Stimulated activated CD8-positive, alpha-beta memory T cell treated with anti-CD3 and anti-CD28 coated beads, Interleukin-7, amount 100 ng/mL, for 48 hours (primary cell): Measurements from ENCODE around the gene ISLR.

ENCODE experiments used
- DNase-seq, 2 donors: peaks; one replicate each; pipeline ENCODE4 v3.0.0-alpha.2; 2020; ENCODE audit warnings: low read depth in 1 of 2; ENCODE audit errors: extremely low read depth in 1 of 2

The ISLR gene

DNA sequence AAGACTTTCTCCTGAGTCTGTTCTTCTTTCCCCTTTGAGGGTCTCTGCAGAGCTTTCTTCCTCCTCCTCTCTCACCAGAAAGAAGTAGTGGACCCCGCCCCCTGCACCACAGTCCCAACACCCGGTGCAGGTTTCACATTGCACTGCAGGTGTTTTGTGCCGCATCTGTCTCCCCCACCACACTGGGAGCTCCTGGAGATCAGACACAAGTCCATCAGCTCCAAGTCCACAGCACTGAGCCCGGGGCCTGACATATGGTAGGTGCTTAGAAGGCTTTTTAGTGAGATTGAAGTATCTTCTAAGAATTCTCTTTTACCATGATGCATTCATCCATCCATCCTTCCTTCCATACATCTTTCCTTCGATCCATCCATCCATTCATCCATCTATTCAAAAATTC, 19.2 kb downstream of the ISLR start:
- no peak for DNase-seq

DNA sequence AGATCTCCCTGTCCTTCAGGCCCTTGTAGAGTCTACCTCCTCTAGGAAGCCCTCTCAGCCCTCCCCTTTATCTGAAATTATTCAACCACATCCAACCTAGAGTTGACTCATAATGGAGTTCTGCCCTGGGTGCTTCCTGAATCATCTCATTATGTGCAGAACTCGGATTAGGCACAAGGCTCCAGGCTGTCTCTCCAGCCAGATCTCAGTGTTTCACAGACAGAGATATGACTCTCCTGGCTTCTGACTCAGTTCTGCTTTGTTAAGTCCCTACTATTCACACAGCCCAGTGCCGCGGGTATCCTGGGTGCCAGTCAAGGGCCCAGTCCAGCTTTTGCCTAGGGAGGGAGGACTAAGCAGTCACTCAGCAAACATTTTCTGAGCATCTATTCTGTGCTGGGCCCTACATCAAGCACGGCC, 19.8 kb downstream of the ISLR start:
- DNase-seq, result no peak

DNA sequence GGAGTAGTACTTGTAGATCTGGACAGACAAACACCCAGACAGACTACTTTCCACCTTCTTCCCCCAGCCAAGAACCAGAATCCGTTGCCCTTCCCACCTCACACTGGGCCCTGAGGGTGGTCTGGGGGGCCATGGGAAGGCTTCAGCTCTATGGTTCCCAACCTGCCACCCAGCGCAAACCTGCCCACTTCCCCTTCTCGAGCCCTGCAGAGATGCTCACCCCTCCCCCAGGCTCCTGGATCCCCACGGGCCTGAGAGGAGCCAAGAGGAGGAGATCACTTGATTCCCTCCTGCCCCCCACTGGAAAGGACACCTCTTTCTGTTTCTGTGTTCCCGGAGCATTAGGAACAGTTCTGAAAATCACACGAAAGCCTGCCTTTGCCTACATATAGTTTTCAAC, 20.4 kb downstream of the ISLR start:
- no peak for DNase-seq

DNA sequence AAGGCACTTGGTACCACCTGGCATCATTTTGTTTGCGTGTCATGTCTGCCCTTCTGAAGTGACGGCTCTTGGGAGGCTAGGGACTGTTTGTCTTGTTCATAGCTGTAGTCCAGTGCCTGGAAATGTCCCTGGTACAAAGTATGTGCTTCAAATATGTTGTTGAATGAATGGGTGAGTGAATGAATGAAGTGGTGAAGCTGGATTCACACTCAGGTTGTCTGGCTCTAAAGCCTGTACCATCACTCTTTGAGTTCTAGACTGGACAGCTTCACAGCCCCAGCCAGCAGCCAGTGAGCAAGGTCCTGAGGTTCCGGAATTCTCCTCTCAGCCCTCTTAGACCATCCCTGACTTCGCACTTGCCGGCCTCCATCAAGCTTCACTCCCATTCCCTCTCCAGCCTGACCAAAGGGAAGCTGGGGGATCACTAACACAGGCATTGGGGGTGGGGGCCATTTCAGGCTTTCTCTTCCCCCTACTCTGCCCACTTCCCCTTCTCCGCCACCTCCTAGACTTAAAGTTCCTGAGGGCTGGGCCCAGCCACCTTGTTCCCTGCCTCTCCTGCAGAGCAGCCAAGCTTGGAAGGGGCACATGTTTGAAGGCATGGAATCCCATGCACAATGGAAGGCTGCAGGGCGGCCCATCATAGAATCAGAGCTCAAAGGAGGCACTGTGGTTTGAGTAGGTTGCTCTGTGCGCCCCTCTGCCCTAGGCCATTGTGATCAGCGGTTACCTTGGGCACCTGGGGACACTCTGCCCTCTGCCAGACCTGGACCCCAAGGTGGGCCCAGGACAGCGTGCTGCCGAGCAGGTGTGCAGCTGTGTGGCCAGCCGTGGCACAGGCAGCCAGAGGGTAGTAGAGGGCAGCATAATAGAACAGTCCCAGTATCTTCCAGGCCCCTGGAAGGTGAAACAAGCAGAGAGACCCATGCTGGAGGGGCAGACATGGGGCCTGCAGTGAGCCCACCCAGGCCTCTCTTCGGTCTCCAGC, 21.4 kb downstream of the ISLR start:
- no peak for DNase-seq

DNA sequence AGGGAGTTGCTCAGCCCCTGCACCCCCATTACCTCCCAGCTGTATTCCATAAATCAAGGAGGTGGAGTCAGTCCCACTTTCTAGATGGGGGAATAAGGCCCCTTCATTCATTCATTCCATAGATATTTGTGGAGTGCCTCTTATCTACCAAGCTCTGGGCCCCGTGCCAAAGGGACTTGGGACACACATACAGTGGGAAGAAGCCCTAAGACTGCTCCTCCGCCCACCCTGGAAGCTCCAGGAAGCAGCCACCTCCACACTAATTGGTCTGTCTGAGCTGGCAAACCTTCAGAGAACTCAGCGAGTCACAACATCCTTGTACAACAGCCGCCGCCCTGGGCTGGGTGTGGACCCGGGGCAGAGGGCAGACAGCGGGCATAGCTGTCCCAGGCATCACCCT, 22.7 kb downstream of the ISLR start:
- DNase-seq, result no peak

DNA sequence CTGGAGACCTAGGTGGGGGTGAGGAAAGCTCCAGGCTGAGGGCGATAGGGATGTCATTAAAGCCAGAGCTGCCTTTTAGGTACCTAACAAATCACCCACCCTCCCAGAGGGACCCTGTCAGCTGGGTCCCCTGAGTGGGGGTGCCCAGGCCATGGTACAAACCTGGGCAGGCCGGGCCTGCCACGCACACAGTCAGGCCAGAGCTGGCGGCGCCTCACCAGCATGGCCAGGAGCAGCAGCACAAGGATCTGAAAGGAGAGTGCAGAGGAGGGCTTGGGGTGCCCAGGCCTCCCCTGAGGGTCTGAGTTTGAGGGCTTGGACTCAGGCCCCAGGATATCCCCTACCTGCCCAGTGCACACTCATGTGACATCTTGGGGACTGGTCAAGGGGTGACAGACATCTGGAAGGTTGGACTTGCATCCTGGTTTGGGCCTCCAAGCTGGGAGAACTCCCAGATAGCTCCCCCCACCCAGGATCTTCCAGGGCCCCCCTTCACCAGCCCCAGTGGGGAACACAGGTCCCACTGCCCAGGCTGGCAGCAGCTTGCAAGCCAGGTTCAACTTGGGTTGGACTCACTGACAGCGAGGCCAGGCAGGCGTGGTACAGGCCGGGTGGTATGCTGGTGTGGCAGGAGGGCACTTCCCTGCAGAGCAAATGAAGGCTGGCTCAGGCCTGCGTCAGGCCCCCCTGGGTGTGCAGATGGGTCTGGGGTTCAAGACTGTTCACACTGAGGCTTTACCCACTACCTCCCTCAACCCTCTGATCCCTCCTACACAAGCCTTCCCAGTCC, 23.9 kb downstream of the ISLR start:
- no peak for DNase-seq

DNA sequence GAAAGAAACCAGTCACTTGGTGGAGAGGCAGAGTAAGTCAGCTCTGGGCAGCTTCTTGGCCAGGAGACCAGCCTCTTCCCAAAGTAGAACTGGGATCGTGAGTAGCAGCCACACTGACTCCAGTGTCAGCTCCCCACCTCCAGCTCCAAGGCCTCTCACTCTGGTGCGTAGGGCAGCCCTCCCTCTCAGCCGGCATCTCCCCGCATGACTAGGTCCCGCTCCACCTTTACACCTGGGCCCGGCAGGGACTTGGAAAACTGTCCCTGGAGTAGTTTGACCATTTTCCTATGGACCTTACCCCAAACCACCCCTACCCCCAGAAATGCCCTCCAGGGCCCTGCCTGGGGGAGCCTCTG, 25.8 kb downstream of the ISLR start:
- no peak for DNase-seq

DNA sequence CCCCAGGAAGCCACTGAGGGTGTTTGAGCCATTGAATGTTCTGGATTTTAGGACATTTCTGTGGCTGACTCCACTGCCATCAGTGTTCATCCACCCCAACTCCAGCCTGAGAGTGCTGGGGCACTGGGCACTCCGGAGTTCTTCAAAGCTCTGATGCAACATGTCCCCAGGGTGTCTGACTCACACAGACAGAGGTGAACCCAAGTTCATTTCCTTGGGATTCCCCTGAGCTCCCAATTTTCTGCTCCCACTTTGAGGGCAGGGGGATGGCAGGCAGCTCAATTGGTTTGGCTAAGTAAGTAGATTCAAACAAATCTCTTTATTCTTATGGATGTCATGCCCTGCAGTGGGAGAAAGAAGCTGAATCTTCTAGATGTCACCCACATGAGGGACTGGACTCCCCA, 26.9 kb downstream of the ISLR start:
- no peak for DNase-seq

DNA sequence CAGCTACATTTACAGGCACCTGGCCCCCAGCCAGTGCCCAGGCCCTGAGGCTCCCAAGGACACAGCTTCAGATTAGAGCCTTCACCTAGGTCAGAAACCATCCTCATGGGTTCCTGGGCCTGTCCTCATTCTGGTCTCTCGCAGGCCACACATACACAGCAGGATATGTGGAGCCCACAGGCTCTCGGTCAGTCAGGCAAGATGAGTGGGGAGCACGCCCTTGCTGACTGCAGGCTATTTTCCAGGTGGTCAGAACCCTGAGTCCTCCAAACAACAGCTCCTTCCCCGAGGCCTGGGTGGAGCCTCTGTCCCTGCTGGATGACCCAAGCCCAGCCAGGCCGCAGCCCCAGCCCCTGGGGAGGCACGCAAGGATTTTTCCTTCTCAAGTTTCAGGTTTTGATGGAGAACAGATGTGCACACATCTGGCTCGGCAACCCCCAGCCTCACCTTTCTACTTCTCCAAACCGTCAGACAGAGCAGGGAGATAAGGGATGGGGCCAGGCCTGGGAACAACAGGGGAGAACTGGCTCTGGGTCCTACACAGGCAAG, 27.4 kb downstream of the ISLR start:
- DNase-seq, result no peak

DNA sequence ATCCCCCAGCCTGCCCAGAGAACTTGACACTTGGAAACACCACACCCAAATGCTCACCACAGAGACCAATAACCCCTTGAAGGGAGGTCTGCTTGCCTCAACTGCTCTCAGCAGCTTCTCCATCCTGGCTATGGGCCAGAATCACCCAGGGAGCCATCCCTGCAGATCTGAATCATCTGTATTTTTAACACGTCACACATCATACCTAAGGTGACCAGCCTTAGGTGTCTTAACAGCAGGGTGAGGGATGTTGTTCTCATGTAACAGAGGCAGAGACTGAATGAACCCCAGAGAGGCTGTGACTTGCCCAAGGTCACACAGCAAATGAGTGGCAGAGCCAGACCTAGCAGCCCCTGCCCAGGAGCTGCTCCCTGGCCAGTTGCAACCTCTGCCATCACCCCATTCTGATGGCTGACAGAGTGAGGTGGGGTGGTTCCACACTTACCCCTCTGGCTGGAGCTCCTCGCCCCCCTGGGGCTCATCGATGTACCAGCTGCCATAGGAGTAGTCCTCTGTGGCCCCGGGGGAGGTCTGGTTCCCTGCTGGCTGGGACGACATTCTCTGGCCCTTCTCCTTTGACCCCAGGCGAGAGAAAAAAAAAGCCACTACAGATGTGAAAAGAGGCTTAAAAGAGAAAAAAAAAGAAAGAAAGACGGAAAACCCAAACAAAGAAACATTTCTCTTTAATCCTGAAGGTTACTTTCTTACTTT, 28.4 kb downstream of the ISLR start:
- no peak for DNase-seq

DNA sequence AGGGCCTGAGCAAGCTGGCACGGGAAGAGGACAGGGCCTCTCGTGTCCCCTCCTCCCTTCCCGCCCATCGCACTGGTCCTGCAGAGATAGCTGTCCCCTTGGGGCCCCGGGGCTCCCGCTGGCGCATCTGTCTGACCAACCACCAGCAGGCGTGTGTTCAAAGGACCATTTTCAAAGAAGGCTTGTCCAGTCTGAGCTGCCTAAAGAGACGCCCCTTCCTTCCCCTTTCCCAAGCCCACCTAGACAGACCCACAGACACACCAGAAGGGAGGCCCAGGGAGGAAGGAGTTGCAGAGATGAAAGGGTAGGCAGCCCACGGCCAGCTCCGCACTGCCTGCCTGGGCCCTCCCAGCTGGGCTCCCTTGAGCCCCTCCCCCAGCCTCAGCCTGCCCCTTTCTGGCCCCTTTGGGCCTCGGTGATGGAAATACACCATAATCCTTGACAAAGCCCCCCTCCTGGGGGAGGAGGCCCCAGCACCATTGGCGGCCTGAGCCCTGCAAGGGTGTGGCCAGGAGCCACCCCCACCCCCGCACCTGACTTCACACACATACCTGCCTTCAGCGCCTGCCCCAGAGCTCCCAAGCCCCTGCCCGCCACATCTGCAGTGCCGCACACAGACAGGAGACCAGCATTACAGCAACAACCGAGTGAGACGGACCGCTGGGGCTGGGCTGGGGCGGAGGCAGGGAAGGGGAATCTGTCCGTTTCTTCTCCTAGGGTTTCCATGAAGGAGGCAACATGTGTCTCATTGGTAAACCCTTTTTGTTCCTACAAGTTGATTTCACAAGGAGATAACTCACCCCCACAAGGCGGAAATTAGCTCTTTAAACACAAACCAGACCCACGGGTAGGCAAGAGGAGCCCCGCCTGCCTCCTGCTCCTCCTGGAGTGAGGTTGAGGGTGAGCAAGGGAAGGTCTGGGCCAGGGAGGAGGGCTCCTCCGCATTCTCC, 29.2 kb downstream of the ISLR start, which contains the start of gene STRA6:
STRA6 (minus strand) TSS at position 336 of the 950 bp plus-strand sequence. CDS start 520 bp downstream, outside the sequence.
- no peak for DNase-seq

DNA sequence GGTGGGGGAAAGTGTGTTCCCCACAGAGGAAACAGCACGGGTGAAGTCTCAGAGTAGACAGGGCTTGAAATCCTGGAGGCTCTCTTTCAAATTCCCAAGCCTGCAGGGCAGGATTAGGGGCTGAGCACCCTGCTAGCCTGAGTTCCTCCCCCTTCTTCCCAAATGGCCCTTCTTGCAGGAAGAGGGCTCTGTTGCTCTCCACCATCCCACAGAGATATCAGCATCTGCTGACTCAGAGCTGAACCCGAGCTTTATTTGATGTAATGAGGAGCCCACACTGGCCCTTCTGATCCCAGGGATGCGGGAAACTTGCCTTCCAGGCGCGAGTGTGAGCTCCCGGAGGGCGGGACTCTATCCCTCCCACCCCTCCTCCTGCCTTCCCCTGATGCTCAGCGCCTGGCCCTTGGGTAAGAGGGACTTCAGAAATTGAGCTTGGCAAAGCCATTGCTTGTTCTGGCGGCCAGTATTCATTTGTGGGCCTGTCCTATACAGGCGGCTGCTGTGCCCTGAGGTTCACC, 30.5 kb downstream of the ISLR start:
- DNase-seq, result no peak

DNA sequence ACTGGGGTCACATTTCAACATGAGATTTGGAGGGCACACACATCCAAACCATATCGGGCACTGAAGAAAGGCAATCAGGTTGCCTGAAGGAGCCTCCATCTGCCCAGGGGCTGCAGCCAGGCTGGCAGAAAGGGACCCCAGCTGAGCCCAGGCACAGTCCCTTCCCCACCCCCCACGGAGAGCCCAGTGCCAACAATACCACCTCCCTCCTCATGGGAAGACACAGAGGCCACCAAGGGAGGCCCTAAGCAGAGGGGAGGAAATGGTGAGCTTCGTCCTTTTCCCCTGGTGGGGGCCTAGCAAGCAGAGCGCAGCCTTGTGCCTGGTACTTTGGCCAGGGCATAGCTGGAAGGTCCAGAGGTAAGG, 32.1 kb downstream of the ISLR start:
- no peak for DNase-seq

DNA sequence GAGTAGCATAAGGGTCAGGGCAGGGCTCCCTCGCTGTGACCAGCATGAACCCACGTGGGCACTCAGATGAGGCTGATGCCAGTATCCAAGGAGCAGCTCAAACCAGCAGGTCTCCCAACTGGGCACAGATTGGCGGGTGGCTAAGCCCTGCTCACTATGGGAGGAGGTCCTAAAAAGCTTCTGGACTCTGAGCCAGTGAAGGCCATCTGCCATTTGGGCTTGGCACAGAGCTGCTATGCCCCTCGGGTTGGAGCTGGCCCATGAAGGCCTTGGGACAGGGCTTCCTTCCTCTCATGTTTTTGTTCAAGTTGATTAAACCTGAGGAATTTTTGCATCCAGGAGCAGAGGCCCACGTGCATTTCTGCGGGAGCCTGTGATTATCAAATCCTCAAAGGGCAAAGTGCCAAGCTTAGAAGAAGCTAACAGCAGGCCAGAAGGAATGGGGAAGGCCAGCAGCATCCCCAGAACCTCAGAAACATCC, 33.3 kb downstream of the ISLR start:
- DNase-seq, result no peak

DNA sequence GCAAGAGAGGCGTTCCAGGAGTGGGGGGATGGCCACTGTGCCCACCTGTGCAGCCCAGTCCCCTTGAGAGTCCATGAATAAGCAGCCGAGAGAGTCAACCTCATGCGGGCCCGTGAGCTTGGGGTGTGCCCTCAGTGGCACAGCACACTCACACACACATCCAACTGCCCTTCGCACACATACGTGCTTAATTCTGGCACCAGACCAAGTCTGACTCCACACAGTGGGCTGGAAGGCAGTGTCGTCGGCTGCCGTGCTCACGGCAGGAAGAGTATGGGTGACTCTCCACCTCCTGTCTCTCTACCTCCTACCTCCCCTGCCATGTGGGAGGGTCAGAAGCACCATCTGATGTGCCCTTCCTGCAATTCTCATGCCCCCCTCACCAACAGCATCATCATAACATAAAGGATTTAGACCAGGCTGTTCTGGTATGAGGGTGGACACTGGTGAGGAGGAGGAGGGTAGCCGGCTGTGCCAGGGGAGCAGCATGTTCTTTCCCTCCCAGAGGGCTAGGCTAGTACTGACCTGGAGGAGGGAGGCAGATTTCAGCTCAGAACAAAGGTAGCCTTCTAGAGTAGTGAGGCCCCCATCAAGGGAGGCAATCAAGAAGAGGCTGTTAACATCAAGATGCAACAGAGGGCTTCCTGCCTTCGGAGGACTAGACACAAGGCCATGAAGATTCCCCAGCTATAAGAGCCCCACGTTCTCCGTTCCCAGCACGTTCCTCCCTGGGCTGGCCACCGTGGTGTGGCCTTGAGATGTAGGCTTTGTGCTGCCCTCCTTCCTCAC, 34.3 kb downstream of the ISLR start:
- no peak for DNase-seq

DNA sequence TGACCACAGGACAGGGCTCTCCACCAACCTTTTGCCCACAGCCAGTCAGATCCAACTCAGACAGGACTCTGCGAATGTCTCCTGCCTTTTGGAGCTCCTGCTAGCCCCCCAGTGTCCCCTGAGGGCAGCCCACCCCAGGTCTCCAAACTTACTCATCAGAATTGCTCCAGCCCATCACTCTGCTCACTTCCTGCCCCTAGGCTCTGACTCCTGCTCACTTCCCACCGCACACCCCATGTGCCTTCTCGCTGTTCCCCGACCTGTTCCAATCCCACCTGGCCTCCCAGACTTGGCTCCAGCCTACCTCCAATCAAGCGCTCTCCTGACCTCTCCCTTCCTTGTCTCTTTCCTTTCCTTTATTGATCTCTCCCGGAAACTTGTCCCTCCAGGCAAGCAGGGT, 35.0 kb downstream of the ISLR start:
- no peak for DNase-seq

DNA sequence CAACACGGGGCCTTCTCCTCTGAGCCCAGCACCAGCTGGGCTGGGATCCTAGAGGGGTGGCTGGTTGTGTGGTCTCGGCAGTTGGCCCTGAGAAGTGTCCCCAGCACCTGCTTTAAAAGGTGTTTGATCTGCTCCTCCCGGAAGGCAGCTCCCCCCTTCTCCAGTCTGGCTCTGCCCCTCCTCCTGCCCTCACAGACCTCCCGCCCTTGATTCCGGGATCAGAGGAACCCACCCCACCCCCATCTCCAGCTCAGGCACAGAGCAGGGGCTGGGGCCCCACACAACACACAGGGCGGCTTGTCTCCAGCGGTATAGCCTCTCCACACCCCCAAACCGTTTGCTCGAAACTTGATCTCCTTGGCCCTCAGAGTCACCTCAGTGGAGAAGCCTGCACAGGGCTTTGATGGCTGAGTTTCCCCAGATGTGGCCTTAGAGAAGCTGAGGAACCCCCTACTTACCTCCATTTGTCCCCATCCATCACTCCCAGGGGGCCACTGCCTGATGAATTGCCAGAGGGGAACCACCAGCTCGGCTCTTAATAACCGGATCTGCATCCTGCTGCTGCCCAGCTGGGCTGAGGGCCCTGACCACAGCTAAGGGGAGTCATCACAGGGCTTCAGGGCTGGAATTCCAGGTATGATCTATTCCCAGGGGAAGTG, 35.5 kb downstream of the ISLR start:
- DNase-seq, result no peak

DNA sequence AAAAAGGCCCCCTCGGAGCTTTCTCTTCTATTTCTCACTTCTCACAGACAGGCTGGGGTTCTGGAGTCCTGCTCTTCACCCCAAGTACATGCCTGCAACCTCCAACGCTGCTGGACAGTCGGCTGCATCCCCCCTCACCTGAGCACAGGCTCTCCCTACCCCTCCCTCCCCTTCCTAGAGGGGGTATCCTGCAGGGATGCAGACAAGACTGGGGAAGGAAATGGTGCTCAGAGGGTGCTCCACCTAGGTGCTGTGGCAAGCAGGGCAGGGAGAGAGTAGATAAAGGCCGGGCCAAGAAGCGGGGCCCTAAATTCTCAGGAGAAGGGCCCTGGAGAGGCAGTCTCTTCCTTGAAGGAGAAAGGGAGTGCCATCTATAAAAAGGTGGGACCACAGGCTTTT, 36.0 kb downstream of the ISLR start:
- DNase-seq, result no peak
